ENCODE data around the gene HDAC4.

The HDAC4 gene

GRCh38 chr2:239354132-239354790 is 46.6 kb downstream of the HDAC4 start:
- no peak for DNase-seq

GRCh38 chr2:239353692-239354091 is 47.1 kb downstream of the HDAC4 start:
- DNase-seq: no peak

- no peak for DNase-seq
These were observed 49.1 kb downstream of the HDAC4 start for GRCh38 chr2:239351687-239352086.

- no peak for DNase-seq
These were observed 51.2 kb downstream of the HDAC4 start for GRCh38 chr2:239349453-239350135.

- peak in 2 of 56 donors; percentile 18 to 34 for DNase-seq
These were observed 52.0 kb downstream of the HDAC4 start for GRCh38 chr2:239348563-239349452.

- DNase-seq: no peak
These were observed 54.1 kb downstream of the HDAC4 start for GRCh38 chr2:239346676-239347075.

- DNase-seq: no peak
These were observed 55.6 kb downstream of the HDAC4 start for GRCh38 chr2:239345251-239345650.

- DNase-seq: no peak
These were observed 56.0 kb downstream of the HDAC4 start for GRCh38 chr2:239344857-239345216.

- DNase-seq: peak in 3 of 56 donors; percentile 19 to 50 (median 49)
These were observed 56.6 kb downstream of the HDAC4 start for GRCh38 chr2:239343946-239344856.

GRCh38 chr2:239343460-239343859 is 57.4 kb downstream of the HDAC4 start:
- no peak for DNase-seq

GRCh38 chr2:239341840-239342239 is 59.0 kb downstream of the HDAC4 start:
- DNase-seq: no peak

GRCh38 chr2:239341146-239341732 is 59.6 kb downstream of the HDAC4 start:
- DNase-seq: no peak

GRCh38 chr2:239339726-239340601 is 60.9 kb downstream of the HDAC4 start:
- DNase-seq: peak in 1 of 56 donors; percentile 60

- no peak for DNase-seq
These were observed 61.6 kb downstream of the HDAC4 start for GRCh38 chr2:239339241-239339640.

- DNase-seq: no peak
These were observed 62.8 kb downstream of the HDAC4 start for GRCh38 chr2:239337877-239338484.

- peak in 2 of 56 donors; percentile 43 to 53 for DNase-seq
These were observed 63.5 kb downstream of the HDAC4 start for GRCh38 chr2:239337122-239337876.

- no peak for DNase-seq
These were observed 69.3 kb downstream of the HDAC4 start for GRCh38 chr2:239331560-239331959.

- DNase-seq: no peak
These were observed 70.0 kb downstream of the HDAC4 start for GRCh38 chr2:239330836-239331235.

All from nucleus accumbens (tissue), 56 donors.